ENCODE data around the gene PDPK1.

DNA sequence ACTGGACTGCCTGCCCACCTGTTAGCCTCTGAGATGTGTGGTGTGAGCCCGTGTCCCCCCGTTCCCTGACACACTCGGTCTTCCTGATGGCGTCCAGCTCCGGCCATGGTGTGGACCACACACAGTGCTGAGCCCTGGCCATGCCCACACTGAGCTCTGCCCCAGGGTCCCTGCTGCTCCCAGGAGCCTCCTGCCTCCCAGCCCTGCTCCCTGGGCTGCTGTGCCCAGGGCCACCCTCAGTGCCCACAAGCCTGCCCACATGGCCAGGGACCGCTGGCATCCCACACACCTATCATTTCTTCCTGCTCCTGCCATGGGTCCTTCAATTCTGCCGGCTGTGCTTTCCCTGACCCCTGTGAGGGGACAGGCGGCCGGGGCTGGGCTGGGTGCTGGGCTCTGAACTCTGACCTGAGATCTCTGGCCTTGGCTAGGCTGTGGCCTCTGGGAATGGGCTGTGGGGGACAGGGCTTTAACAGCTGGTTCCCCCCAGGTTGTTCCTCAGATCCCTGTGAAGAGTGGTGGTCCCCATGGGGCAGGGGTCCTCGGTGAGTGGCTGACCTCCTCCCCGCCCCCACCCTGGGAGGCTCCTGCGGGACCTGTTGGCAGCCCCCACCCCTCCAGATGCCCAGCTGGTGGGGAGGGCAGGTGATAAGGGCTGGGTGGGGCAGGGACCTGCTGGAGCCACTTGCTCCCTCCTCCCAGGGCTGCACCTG is 10.6 kb upstream of the PDPK1 start:
- TF ChIP-seq CTCF (IDR thresholded peaks at IDR 0.05 in 8 of 11, conservative IDR thresholded peaks at IDR 0.05 in 3 of 11) (no peak), POLR2AphosphoS5 (IDR thresholded peaks at IDR 0.05) (peak in 2 of 3 donors; percentile 34 to 44)

All from spleen (tissue), 7 donors.